ENCODE data around the gene NKTR.

NKTR gene

GRCh38 chr3:42661593-42662022 is 61.1 kb downstream of the NKTR start:
- Histone ChIP-seq H3K27me3 (ENCODE audit: insufficient read depth, low read length, poor library complexity) (no peaks in the 10 kb centered on the region), H2AK5ac (ENCODE audit: low read length) (no peak overlapping the region), H3K79me2 (ENCODE audit: control insufficient read depth, insufficient read depth, low read length) (no peaks in the 10 kb centered on the region), H3K4me2 (ENCODE audit: low read length) (no peak overlapping the region), H3K4me1 (ENCODE audit: control insufficient read depth, low read depth, low read length) (no peaks in the 10 kb centered on the region), H2BK120ac (ENCODE audit: low read depth, low read length) (no peak overlapping the region), H3K23ac (ENCODE audit: low read length) (no peak overlapping the region), H3K36me3 (ENCODE audit: control insufficient read depth, insufficient read depth, low read length) (no peaks in the 10 kb centered on the region), H3K18ac (ENCODE audit: low read length) (no peak overlapping the region), H2BK5ac (ENCODE audit: low read length) (no peak overlapping the region), H2BK15ac (replicated peaks; ENCODE audit: low read depth) (no peak overlapping the region), H3K56ac (ENCODE audit: low read length) (no peak overlapping the region), H3K4me3 (ENCODE audit: low read length) (no peak overlapping the region), H3K27ac (ENCODE audit: low read depth, low read length) (no peak overlapping the region), H3K9ac (ENCODE audit: low read length) (no peak overlapping the region), H3K4ac (ENCODE audit: low read depth, low read length) (no peak overlapping the region), H3K79me1 (ENCODE audit: low read length) (no peaks in the 10 kb centered on the region), H4K5ac (ENCODE audit: low read length) (no peak overlapping the region), H4K8ac (ENCODE audit: low read depth, low read length) (no peak overlapping the region)
- WGBS (ENCODE audit: extremely low coverage, insufficient coverage, low lambda C conversion rate): no CpG with 5 or more reads among the region's 5 CpGs
- no peak for DNase-seq

GRCh38 chr3:42662037-42662812 is 61.7 kb downstream of the NKTR start:
- Histone ChIP-seq H3K18ac (ENCODE audit: low read length) (no peak overlapping the region), H3K4me3 (ENCODE audit: low read length) (no peak overlapping the region), H2BK15ac (replicated peaks; ENCODE audit: low read depth) (no peak overlapping the region), H3K4ac (ENCODE audit: low read depth, low read length) (no peak overlapping the region), H3K27ac (ENCODE audit: low read depth, low read length) (no peak overlapping the region), H3K27me3 (ENCODE audit: insufficient read depth, low read length, poor library complexity) (no peaks in the 10 kb centered on the region), H3K4me2 (ENCODE audit: low read length) (no peak overlapping the region), H2BK120ac (ENCODE audit: low read depth, low read length) (no peak overlapping the region), H2BK5ac (ENCODE audit: low read length) (no peak overlapping the region), H3K9ac (ENCODE audit: low read length) (no peak overlapping the region), H3K56ac (ENCODE audit: low read length) (no peak overlapping the region), H4K5ac (ENCODE audit: low read length) (no peak overlapping the region), H3K79me1 (ENCODE audit: low read length) (no peaks in the 10 kb centered on the region), H3K23ac (ENCODE audit: low read length) (no peak overlapping the region), H4K8ac (ENCODE audit: low read depth, low read length) (no peak overlapping the region), H3K4me1 (ENCODE audit: control insufficient read depth, low read depth, low read length) (no peaks in the 10 kb centered on the region), H3K79me2 (ENCODE audit: control insufficient read depth, insufficient read depth, low read length) (no peaks in the 10 kb centered on the region), H3K36me3 (ENCODE audit: control insufficient read depth, insufficient read depth, low read length) (no peaks in the 10 kb centered on the region), H2AK5ac (ENCODE audit: low read length) (no peak overlapping the region)
- DNase-seq: no peak
- WGBS (ENCODE audit: extremely low coverage, insufficient coverage, low lambda C conversion rate): no CpG with 5 or more reads among the region's 7 CpGs

- no peak overlapping the region for H2BK15ac ChIP-seq (replicated peaks; ENCODE audit: low read depth)
Observed at GRCh38 chr3:42662813-42663535, 62.5 kb downstream of the NKTR start.

GRCh38 chr3:42663581-42664437 is 63.3 kb downstream of the NKTR start:
- no CpG with 5 or more reads among the region's 38 CpGs for WGBS (ENCODE audit: extremely low coverage, insufficient coverage, low lambda C conversion rate)

More at GRCh38 chr3:42662813-42663535, 62.5 kb downstream of the NKTR start:
- Histone ChIP-seq H3K4ac (ENCODE audit: low read depth, low read length) (no peak overlapping the region), H3K27me3 (ENCODE audit: insufficient read depth, low read length, poor library complexity) (no peaks in the 10 kb centered on the region), H3K56ac (ENCODE audit: low read length) (no peak overlapping the region), H3K9ac (ENCODE audit: low read length) (no peak overlapping the region), H3K23ac (ENCODE audit: low read length) (no peak overlapping the region), H2BK120ac (ENCODE audit: low read depth, low read length) (no peak overlapping the region), H2AK5ac (ENCODE audit: low read length) (no peak overlapping the region), H3K4me2 (ENCODE audit: low read length) (no peak overlapping the region), H3K4me1 (ENCODE audit: control insufficient read depth, low read depth, low read length) (no peaks in the 10 kb centered on the region), H3K4me3 (ENCODE audit: low read length) (no peak overlapping the region), H4K5ac (ENCODE audit: low read length) (no peak overlapping the region), H3K27ac (ENCODE audit: low read depth, low read length) (no peak overlapping the region), H4K8ac (ENCODE audit: low read depth, low read length) (no peak overlapping the region), H3K18ac (ENCODE audit: low read length) (no peak overlapping the region), H3K79me1 (ENCODE audit: low read length) (no peaks in the 10 kb centered on the region), H2BK5ac (ENCODE audit: low read length) (no peak overlapping the region), H3K36me3 (ENCODE audit: control insufficient read depth, insufficient read depth, low read length) (no peaks in the 10 kb centered on the region), H3K79me2 (ENCODE audit: control insufficient read depth, insufficient read depth, low read length) (no peaks in the 10 kb centered on the region)
- WGBS (ENCODE audit: extremely low coverage, insufficient coverage, low lambda C conversion rate): no CpG with 5 or more reads among the region's 12 CpGs
- DNase-seq: no peak

GRCh38 chr3:42664438-42664803 is 63.9 kb downstream of the NKTR start:
- Histone ChIP-seq H4K5ac (ENCODE audit: low read length) (no peak overlapping the region), H3K18ac (ENCODE audit: low read length) (no peak overlapping the region), H2BK15ac (replicated peaks; ENCODE audit: low read depth) (no peak overlapping the region)

More at GRCh38 chr3:42663581-42664437, 63.3 kb downstream of the NKTR start:
- Histone ChIP-seq H2BK15ac (replicated peaks; ENCODE audit: low read depth) (no peak overlapping the region), H3K4me1 (ENCODE audit: control insufficient read depth, low read depth, low read length) (no peaks in the 10 kb centered on the region), H4K5ac (ENCODE audit: low read length) (no peak overlapping the region), H3K18ac (ENCODE audit: low read length) (no peak overlapping the region), H3K27me3 (ENCODE audit: insufficient read depth, low read length, poor library complexity) (no peaks in the 10 kb centered on the region), H2BK120ac (ENCODE audit: low read depth, low read length) (no peak overlapping the region), H3K56ac (ENCODE audit: low read length) (no peak overlapping the region), H3K36me3 (ENCODE audit: control insufficient read depth, insufficient read depth, low read length) (no peaks in the 10 kb centered on the region), H4K8ac (ENCODE audit: low read depth, low read length) (no peak overlapping the region), H3K79me2 (ENCODE audit: control insufficient read depth, insufficient read depth, low read length) (no peaks in the 10 kb centered on the region), H2AK5ac (ENCODE audit: low read length) (no peak overlapping the region), H3K9ac (ENCODE audit: low read length) (no peak overlapping the region), H3K27ac (ENCODE audit: low read depth, low read length) (no peak overlapping the region), H2BK5ac (ENCODE audit: low read length) (no peak overlapping the region), H3K4ac (ENCODE audit: low read depth, low read length) (no peak overlapping the region), H3K23ac (ENCODE audit: low read length) (no peak overlapping the region), H3K79me1 (ENCODE audit: low read length) (no peaks in the 10 kb centered on the region), H3K4me3 (ENCODE audit: low read length) (no peak overlapping the region), H3K4me2 (ENCODE audit: low read length) (no peak overlapping the region)
- DNase-seq: no peak

More at GRCh38 chr3:42664438-42664803, 63.9 kb downstream of the NKTR start:
- Histone ChIP-seq H3K9ac (ENCODE audit: low read length) (no peak overlapping the region), H3K27ac (ENCODE audit: low read depth, low read length) (no peak overlapping the region), H3K27me3 (ENCODE audit: insufficient read depth, low read length, poor library complexity) (no peaks in the 10 kb centered on the region), H3K4ac (ENCODE audit: low read depth, low read length) (no peak overlapping the region), H3K23ac (ENCODE audit: low read length) (no peak overlapping the region), H4K8ac (ENCODE audit: low read depth, low read length) (no peak overlapping the region), H2BK120ac (ENCODE audit: low read depth, low read length) (no peak overlapping the region), H3K4me3 (ENCODE audit: low read length) (no peak overlapping the region), H3K4me1 (ENCODE audit: control insufficient read depth, low read depth, low read length) (no peaks in the 10 kb centered on the region), H3K79me2 (ENCODE audit: control insufficient read depth, insufficient read depth, low read length) (no peaks in the 10 kb centered on the region), H3K56ac (ENCODE audit: low read length) (no peak overlapping the region), H3K4me2 (ENCODE audit: low read length) (no peak overlapping the region), H2BK5ac (ENCODE audit: low read length) (no peak overlapping the region), H3K36me3 (ENCODE audit: control insufficient read depth, insufficient read depth, low read length) (no peaks in the 10 kb centered on the region), H3K79me1 (ENCODE audit: low read length) (no peaks in the 10 kb centered on the region), H2AK5ac (ENCODE audit: low read length) (no peak overlapping the region)
- no CpG with 5 or more reads among the region's 19 CpGs for WGBS (ENCODE audit: extremely low coverage, insufficient coverage, low lambda C conversion rate)
- DNase-seq: no peak
